CD14-positive monocyte (primary cell): Measurements from ENCODE around the gene PKP3. TPM values are rescaled to one million over a fixed set of nuclear protein-coding genes. Genes with fewer than 3 reads are reported as not detected.
A peak's percentile ranks its signal among the peaks of the same experiment; 100 is the strongest.
"Not testable (repeated sequence)": the region's sequence is repeated elsewhere in the genome, so short reads cannot be mapped to it uniquely, and the experiment has no call there.

Experiments
- DNase-seq, 3 donors: peaks; one replicate each; pipeline ENCODE4 v3.0.0-alpha.2; 2011 to 2022
- H2AFZ ChIP-seq: 2 replicates; pipeline ENCODE4 v1.6.0; 2012; ENCODE audit warnings: mild to moderate bottlenecking, low read depth, low read length, inconsistent platforms; ENCODE audit not compliant: insufficient read depth, poor library complexity, severe bottlenecking
- H3K27ac ChIP-seq, 2 donors: 1 replicate in 1 of 2; 2 replicates in 1 of 2; pipeline ENCODE4 v1.5.1; 2012 to 2013; ENCODE audit warnings: low read length in 2 of 2, control low read depth in 1 of 2, inconsistent platforms in 1 of 2, low read depth in 1 of 2, mild to moderate bottlenecking in 1 of 2
- H3K27me3 ChIP-seq, 2 donors: one replicate each; pipeline versions ENCODE4 v1.6.0 to v1.6.1; 2011 to 2013; ENCODE audit warnings: low read length in 2 of 2; ENCODE audit not compliant: control insufficient read depth in 2 of 2, insufficient read depth in 2 of 2
- H3K36me3 ChIP-seq, 2 donors: replicated peaks in 1 of 2; 1 replicate in 1 of 2; 2 replicates in 1 of 2; pipeline versions ENCODE4 v1.5.1 to v1.6.1; 2012 to 2013; ENCODE audit warnings: low read length in 2 of 2, control low read depth in 1 of 2, inconsistent platforms in 1 of 2, mild to moderate bottlenecking in 1 of 2; ENCODE audit not compliant: insufficient read depth in 2 of 2, control insufficient read depth in 1 of 2
- H3K4me1 ChIP-seq, 2 donors: 1 replicate in 1 of 2; 2 replicates in 1 of 2; pipeline versions ENCODE4 v1.5.1 to v1.6.1; 2012 to 2013; ENCODE audit warnings: low read length in 2 of 2, control low read depth in 1 of 2, inconsistent platforms in 1 of 2, mild to moderate bottlenecking in 1 of 2, moderate library complexity in 1 of 2; ENCODE audit not compliant: insufficient read depth in 2 of 2, control insufficient read depth in 1 of 2
- H3K4me2 ChIP-seq: replicated peaks from 2 replicates; pipeline ENCODE3; 2012; ENCODE audit warnings: low read length, moderate library complexity, mild to moderate bottlenecking; ENCODE audit not compliant: poor library complexity, severe bottlenecking; ENCODE audit errors: extremely low read depth
- H3K4me3 ChIP-seq, 3 experiments: fragments of 200-600 bp in 1 of 3; sonication (generic) in 1 of 3; replicated peaks in 1 of 3; 1 replicate in 2 of 3; 2 replicates in 1 of 3; pipeline ENCODE4 v1.5.1; 2011 to 2013; ENCODE audit warnings: low read length in 3 of 3, mild to moderate bottlenecking in 3 of 3, control low read depth in 2 of 3, low read depth in 2 of 3, inconsistent platforms in 1 of 3, moderate library complexity in 1 of 3
- H3K79me2 ChIP-seq: 2 replicates; pipeline ENCODE4 v1.6.0; 2012; ENCODE audit warnings: mild to moderate bottlenecking, control low read depth, inconsistent platforms, low read length, moderate library complexity; ENCODE audit not compliant: insufficient read depth
- H3K9ac ChIP-seq: 2 replicates; pipeline ENCODE4 v1.6.0; 2017; ENCODE audit warnings: low read length, mild to moderate bottlenecking; ENCODE audit not compliant: insufficient read depth, poor library complexity, severe bottlenecking
- H3K9me3 ChIP-seq, 2 donors: replicated peaks in 1 of 2; 1 replicate in 1 of 2; 2 replicates in 1 of 2; pipeline versions ENCODE4 v1.5.1 to v1.6.1; 2012 to 2013; ENCODE audit warnings: low read length in 2 of 2, control low read depth in 1 of 2; ENCODE audit not compliant: control insufficient read depth in 1 of 2, insufficient read depth in 1 of 2
- H4K20me1 ChIP-seq: 2 replicates; pipeline ENCODE4 v1.6.0; 2012; ENCODE audit warnings: mild to moderate bottlenecking, low read length, control low read depth, moderate library complexity; ENCODE audit not compliant: insufficient read depth
- H3K27ac Mint-ChIP-seq, 7 donors: one replicate each; pipeline ENCODE4 v1.8.0; 2020; ENCODE audit warnings: mild to moderate bottlenecking in 7 of 7, mixed read lengths in 7 of 7, moderate library complexity in 6 of 7, inconsistent platforms in 2 of 7
- H3K27me3 Mint-ChIP-seq, 3 donors: one replicate each; pipeline ENCODE4 v1.8.0; 2021 to 2022; ENCODE audit warnings: low read depth in 3 of 3, mild to moderate bottlenecking in 3 of 3, mixed read lengths in 3 of 3, moderate library complexity in 3 of 3, inconsistent platforms in 1 of 3
- H3K36me3 Mint-ChIP-seq, 2 donors: one replicate each; pipeline ENCODE4 v1.8.0; 2020; ENCODE audit warnings: mixed read lengths in 2 of 2, inconsistent platforms in 1 of 2, mild to moderate bottlenecking in 1 of 2
- H3K4me1 Mint-ChIP-seq: one replicate; pipeline ENCODE4 v1.8.0; 2020; ENCODE audit warnings: mild to moderate bottlenecking, mixed read lengths
- H3K4me3 Mint-ChIP-seq, 2 donors: one replicate each; pipeline ENCODE4 v1.8.0; 2020; ENCODE audit warnings: mild to moderate bottlenecking in 2 of 2, mixed read lengths in 2 of 2, moderate library complexity in 1 of 2
- H3K9me3 Mint-ChIP-seq, 7 donors: one replicate each; pipeline ENCODE4 v1.8.0; 2020 to 2022; ENCODE audit warnings: mixed read lengths in 7 of 7, mild to moderate bottlenecking in 6 of 7, moderate library complexity in 6 of 7, inconsistent platforms in 2 of 7
- WGBS: methylation state at CpG from one replicate; pipeline ENCODE4 v1.1.5; 2013; ENCODE audit warnings: missing lambda C conversion rate; ENCODE audit not compliant: insufficient coverage; 5-methylcytosine and 5-hydroxymethylcytosine counted together
- intact Hi-C, 2 donors: fragments of 100-400 bp; cut with micrococcal nuclease; formaldehyde crosslinking; loops; one replicate each; pipeline versions ENCODE4 v1.15.0 to v1.15.1; 2023
- polyA plus RNA-seq, 3 donors: library from polyadenylated mRNA; depleted of rRNA in 1 of 3; unstranded in 2 of 3; stranded (reverse) in 1 of 3; fragments of 300-500 nt in 2 of 3; fragments of >200 nt in 1 of 3; fragmentation: Illumina TruSeq in 2 of 3; gene quantifications; 1 replicate in 2 of 3; 2 replicates in 1 of 3; pipeline ENCODE4 v1.2.3, GENCODE V29; 2012 to 2021
- TF ChIP-seq, protein P1 (sequence below): fragments of 200-600 bp; IDR thresholded peaks from one replicate; pipeline ENCODE4 v1.8.0; 2022; ENCODE audit warnings: antibody characterized with exemption, mild to moderate bottlenecking

PKP3 gene
- polyA plus RNA-seq, 3 donors, result not detected

DNA sequence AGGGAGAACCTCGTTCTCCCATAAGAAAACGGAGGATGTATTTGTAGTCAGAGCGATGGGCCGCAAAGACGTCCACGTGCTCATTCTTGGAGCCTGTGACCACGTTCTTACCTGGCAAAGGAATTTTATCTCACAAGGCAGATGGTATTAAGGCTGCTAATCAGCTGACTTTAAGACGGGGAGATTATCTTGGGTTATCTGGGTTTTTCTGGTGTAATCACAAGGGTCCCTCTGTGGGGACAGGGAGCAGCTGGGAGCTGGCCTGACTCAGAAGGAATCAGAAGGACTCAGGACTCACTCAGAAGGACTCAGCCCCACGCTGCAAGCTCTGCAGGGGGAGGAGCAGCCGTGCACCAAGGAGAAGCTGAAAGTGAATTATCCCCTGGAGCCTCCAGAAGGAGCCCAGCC is 28.2 kb downstream of the PKP3 start:
- H3K27ac Mint-ChIP-seq, result no peak overlapping the region

DNA sequence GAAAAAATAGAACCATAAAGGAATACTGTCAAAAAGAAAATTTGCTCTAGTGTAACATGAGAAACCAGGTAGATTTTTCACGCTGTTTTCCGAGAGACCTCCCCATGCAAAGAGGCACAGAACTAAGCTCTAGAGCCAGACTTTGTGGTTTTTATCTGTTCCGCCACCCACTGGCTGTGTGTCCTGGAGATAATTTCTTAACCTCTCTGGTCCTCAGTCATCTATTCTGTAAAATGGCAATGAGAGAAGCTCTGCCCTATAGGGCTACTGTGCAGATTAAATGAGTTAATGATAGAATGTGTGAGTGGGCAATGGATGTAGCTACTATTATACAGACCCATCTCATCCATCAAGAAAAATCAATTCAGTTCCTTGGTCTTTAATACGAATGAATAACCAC is 30.2 kb downstream of the PKP3 start:
- Mint-ChIP-seq H3K27ac (no peak overlapping the region), H3K27me3 (peaks cover 12 to 50% (median 26%) of the 10 kb centered on the region in 3 donors), H3K4me3 (peak overlapping the region in 1 of 2 donors; percentile 23), H3K36me3 (no peaks in the 10 kb centered on the region), H3K4me1 (no peaks in the 10 kb centered on the region), H3K9me3 (peaks cover 7 to 22% (median 12%) of the 10 kb centered on the region in 7 donors)
- TF ChIP-seq, protein P1, sequence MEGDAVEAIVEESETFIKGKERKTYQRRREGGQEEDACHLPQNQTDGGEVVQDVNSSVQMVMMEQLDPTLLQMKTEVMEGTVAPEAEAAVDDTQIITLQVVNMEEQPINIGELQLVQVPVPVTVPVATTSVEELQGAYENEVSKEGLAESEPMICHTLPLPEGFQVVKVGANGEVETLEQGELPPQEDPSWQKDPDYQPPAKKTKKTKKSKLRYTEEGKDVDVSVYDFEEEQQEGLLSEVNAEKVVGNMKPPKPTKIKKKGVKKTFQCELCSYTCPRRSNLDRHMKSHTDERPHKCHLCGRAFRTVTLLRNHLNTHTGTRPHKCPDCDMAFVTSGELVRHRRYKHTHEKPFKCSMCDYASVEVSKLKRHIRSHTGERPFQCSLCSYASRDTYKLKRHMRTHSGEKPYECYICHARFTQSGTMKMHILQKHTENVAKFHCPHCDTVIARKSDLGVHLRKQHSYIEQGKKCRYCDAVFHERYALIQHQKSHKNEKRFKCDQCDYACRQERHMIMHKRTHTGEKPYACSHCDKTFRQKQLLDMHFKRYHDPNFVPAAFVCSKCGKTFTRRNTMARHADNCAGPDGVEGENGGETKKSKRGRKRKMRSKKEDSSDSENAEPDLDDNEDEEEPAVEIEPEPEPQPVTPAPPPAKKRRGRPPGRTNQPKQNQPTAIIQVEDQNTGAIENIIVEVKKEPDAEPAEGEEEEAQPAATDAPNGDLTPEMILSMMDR, result no peak
- no peaks in the 10 kb centered on the region for H3K79me2 ChIP-seq
- no peaks in the 10 kb centered on the region for H3K9me3 ChIP-seq
- no CpG with 5 or more reads among the region's 4 CpGs for WGBS
- H4K20me1 ChIP-seq, result no peaks in the 10 kb centered on the region
- no peak overlapping the region for H2AFZ ChIP-seq
- no peaks in the 10 kb centered on the region for H3K4me1 ChIP-seq
- peaks cover 0 to 2% of the 10 kb centered on the region in 2 donors for H3K27me3 ChIP-seq
- H3K27ac ChIP-seq, result no peak overlapping the region
- intact Hi-C loops, result no loop called here
- DNase-seq, result no peak
- H3K4me3 ChIP-seq, result no peak overlapping the region
- no peak overlapping the region for H3K9ac ChIP-seq
- H3K4me2 ChIP-seq, result no peak overlapping the region
- no peaks in the 10 kb centered on the region for H3K36me3 ChIP-seq

More for the DNA sequence above, 28.2 kb downstream of the PKP3 start:
- Mint-ChIP-seq H3K4me1 (peaks cover 13% of the 10 kb centered on the region), H3K4me3 (no peak overlapping the region), H3K36me3 (no peaks in the 10 kb centered on the region), H3K9me3 (peaks cover 7 to 17% (median 10%) of the 10 kb centered on the region in 7 donors), H3K27me3 (peaks cover 14 to 55% (median 23%) of the 10 kb centered on the region in 3 donors)
- TF ChIP-seq, protein P1, result no peak
- H3K4me2 ChIP-seq, result no peak overlapping the region
- no peak overlapping the region for H3K27ac ChIP-seq
- DNase-seq, result no peak
- H3K9me3 ChIP-seq, result no peaks in the 10 kb centered on the region
- peaks cover 7 to 14% of the 10 kb centered on the region in 2 donors for H3K4me1 ChIP-seq
- peaks cover 0 to 2% of the 10 kb centered on the region in 2 donors for H3K27me3 ChIP-seq
- no peaks in the 10 kb centered on the region for H3K79me2 ChIP-seq
- H3K4me3 ChIP-seq, result no peak overlapping the region
- 95% methylated on average over 8 of the region's 10 CpGs for WGBS
- no peaks in the 10 kb centered on the region for H4K20me1 ChIP-seq
- no peak overlapping the region for H2AFZ ChIP-seq
- H3K9ac ChIP-seq, result no peak overlapping the region
- H3K36me3 ChIP-seq, result no peaks in the 10 kb centered on the region
- intact Hi-C loops, result no loop called here

DNA sequence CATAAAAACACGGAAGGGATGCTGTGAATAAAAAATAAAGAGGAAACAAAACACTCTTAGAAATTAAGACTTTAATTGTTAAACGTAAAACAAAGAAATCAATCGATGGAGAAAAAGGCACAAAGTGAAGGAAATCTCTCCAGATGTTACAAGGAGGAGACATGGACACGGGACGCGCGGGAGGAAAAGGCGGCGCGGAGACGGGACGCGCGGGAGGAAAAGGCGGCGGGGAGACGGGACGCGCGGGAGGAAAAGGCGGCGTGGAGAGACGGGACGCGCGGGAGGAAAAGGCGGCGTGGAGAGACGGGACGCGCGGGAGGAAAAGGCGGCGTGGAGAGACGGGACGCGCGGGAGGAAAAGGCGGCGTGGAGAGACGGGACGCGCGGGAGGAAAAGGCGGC is 30.8 kb downstream of the PKP3 start:
- H3K4me1 Mint-ChIP-seq, H3K9me3 ChIP-seq, DNase-seq, H3K36me3 Mint-ChIP-seq, H2AFZ ChIP-seq, H3K27ac Mint-ChIP-seq, H3K27me3 ChIP-seq, intact Hi-C loops, H3K79me2 ChIP-seq, H3K36me3 ChIP-seq, H3K9ac ChIP-seq, H4K20me1 ChIP-seq, H3K27ac ChIP-seq, H3K4me1 ChIP-seq, H3K4me2 ChIP-seq, H3K4me3 ChIP-seq: not testable (repeated sequence)
- H3K9me3 Mint-ChIP-seq, result peaks cover 7 to 23% (median 12%) of the 10 kb centered on the region in 7 donors
- peaks cover 14 to 48% (median 26%) of the 10 kb centered on the region in 3 donors for H3K27me3 Mint-ChIP-seq
- peak overlapping the region in 1 of 2 donors; percentile 23 for H3K4me3 Mint-ChIP-seq
- 87% methylated on average over 21 of the region's 45 CpGs for WGBS
